GM12873 (cell line): Measurements from ENCODE around the gene ANKUB1.

Experiments
- TF ChIP-seq, protein P1 (sequence below): IDR thresholded peaks from 2 replicates; pipeline ENCODE4 v1.5.1; 2012; ENCODE audit warnings: low read depth, mild to moderate bottlenecking, moderate library complexity, low read length, control low read depth; ENCODE audit not compliant: insufficient read depth; ENCODE audit errors: missing control alignments

Gene ANKUB1

DNA sequence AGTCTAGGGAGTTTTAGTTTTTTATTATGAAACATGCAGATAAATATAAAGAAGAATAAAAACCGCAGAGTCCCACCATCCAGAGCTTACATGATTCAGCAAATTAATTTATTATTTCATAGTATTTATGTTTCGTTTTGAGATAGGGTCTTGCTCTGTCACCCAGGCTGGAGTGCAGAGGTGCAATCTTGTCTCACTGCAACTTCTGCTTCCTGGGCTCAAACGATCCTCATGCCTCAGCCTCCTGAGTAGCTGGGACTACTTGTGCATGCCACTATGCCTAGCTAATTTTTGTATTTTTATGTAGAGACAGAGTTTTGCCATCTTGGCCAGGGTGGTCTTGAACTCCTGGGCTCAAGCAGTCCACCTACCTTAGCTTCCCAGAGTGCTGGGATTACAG, 34.3 kb upstream of the ANKUB1 start:
- TF ChIP-seq, protein P1, sequence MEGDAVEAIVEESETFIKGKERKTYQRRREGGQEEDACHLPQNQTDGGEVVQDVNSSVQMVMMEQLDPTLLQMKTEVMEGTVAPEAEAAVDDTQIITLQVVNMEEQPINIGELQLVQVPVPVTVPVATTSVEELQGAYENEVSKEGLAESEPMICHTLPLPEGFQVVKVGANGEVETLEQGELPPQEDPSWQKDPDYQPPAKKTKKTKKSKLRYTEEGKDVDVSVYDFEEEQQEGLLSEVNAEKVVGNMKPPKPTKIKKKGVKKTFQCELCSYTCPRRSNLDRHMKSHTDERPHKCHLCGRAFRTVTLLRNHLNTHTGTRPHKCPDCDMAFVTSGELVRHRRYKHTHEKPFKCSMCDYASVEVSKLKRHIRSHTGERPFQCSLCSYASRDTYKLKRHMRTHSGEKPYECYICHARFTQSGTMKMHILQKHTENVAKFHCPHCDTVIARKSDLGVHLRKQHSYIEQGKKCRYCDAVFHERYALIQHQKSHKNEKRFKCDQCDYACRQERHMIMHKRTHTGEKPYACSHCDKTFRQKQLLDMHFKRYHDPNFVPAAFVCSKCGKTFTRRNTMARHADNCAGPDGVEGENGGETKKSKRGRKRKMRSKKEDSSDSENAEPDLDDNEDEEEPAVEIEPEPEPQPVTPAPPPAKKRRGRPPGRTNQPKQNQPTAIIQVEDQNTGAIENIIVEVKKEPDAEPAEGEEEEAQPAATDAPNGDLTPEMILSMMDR, result no peak

- TF ChIP-seq, protein P1, result no peak
Measured at GRCh38 chr3:149820183-149820582, 27.8 kb upstream of the ANKUB1 start.

DNA sequence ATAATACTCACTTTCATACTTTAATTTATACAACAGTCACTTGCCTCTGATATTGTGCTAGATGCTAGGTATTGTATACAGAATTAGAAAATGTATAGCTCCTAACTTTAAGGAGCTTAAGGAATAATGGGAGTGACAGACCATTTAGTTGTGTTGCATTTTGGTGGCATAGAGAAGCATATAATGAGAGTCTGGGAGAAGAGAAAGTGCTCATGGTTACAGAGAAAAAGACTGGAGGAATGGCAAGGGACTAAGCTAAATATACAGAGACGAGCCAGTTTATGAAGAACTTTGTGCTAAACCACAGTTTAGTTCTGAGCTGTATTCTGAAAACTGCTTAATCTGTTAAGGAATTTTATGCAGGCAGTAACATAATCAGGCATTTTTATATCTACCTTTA, 27.1 kb upstream of the ANKUB1 start:
- TF ChIP-seq, protein P1, result no peak

- TF ChIP-seq, protein P1, result no peak
Measured at GRCh38 chr3:149816986-149817385, 24.6 kb upstream of the ANKUB1 start.

GRCh38 chr3:149816311-149816710, 24.0 kb upstream of the ANKUB1 start:
- TF ChIP-seq, protein P1, result no peak

DNA sequence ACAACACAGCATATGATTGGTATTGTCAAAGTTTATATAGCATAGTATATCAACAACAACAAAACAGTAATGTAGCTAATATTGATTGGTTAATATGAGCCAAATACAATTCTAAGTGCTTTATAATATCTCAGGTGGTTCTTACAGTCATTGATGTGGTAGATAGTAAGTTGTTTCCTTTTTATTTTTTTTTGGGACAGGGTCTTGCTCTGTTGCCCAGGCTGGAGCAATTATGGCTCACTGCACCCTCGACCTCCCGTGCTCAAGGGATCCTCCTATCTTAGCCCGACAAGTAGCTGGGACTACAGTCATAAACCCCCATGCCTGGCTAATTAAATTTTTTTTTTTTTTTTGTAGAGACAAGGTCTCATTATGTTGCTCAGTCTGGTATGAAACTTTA, 23.4 kb upstream of the ANKUB1 start:
- TF ChIP-seq, protein P1, result no peak

DNA sequence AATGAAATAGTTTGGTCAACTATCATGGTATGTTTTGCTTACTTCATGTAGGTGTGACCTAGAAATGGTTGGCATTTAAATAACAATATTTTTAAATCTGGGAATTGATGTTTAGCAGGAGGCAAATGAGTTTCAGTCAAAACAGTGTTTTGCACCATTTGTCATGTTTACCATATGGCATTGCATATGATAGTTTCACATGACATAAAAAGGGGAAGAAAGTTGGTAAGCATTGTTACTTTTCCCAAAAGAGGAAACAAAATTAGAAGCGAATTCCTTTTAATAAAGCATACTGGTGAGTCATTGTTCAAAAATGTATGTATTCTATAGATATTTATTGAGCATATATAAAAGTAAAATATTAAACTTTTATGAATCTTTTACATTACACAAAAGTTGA, 23.0 kb upstream of the ANKUB1 start:
- TF ChIP-seq, protein P1, result no peak
